Globus pallidus (tissue), 1 donor: ENCODE data around the gene LCN12.

ENCODE experiments used
- DNase-seq: peaks from one replicate; pipeline ENCODE4 v3.0.0-alpha.2; 2015; ENCODE audit warnings: low spot score

LCN12 gene

GRCh38 chr9:136974817-136975535, 22.9 kb downstream of the LCN12 start:
- no peak for DNase-seq

- peak; percentile 90 for DNase-seq
Observed at GRCh38 chr9:136975644-136976043, 23.6 kb downstream of the LCN12 start.

- DNase-seq = peak; percentile 98
Observed at GRCh38 chr9:136977223-136977622, 25.1 kb downstream of the LCN12 start, which contains the start of gene PTGDS. Gene PTGDS, plus strand, starts transcription at chr9:136977504. Its CDS starts 75 bp downstream, at chr9:136977579.

- DNase-seq = no peak
Observed at GRCh38 chr9:136977649-136978072, 25.6 kb downstream of the LCN12 start.

- peak; percentile 96 for DNase-seq
Observed at GRCh38 chr9:136978073-136978864, 26.2 kb downstream of the LCN12 start.

GRCh38 chr9:136978865-136979544, 26.9 kb downstream of the LCN12 start:
- DNase-seq = peak; percentile 54

GRCh38 chr9:136979769-136980587, 27.9 kb downstream of the LCN12 start:
- DNase-seq = peak; percentile 47

- peak; percentile 59 for DNase-seq
Observed at GRCh38 chr9:136980669-136981478, 28.8 kb downstream of the LCN12 start.

GRCh38 chr9:136981588-136982231, 29.6 kb downstream of the LCN12 start:
- DNase-seq = peak; percentile 87

- DNase-seq = peak; percentile 82
Observed at GRCh38 chr9:136982232-136983051, 30.4 kb downstream of the LCN12 start, which contains the start of gene LCNL1. Gene LCNL1, plus strand, starts transcription at chr9:136982993. Its CDS starts 594 bp downstream, at chr9:136983587.

- peak; percentile 45 for DNase-seq
Observed at GRCh38 chr9:136983167-136983566, 31.1 kb downstream of the LCN12 start.

GRCh38 chr9:136983656-136984314, 31.7 kb downstream of the LCN12 start:
- no peak for DNase-seq

- DNase-seq = no peak
Observed at GRCh38 chr9:136984464-136985026, 32.5 kb downstream of the LCN12 start.

- no peak for DNase-seq
Observed at GRCh38 chr9:136985027-136985602, 33.0 kb downstream of the LCN12 start.

- DNase-seq = no peak
Observed at GRCh38 chr9:136985853-136986252, 33.8 kb downstream of the LCN12 start.

GRCh38 chr9:136988872-136989271, 36.8 kb downstream of the LCN12 start:
- DNase-seq = no peak

- no peak for DNase-seq
Observed at GRCh38 chr9:136990242-136990911, 38.3 kb downstream of the LCN12 start.
